Keratinocyte (primary cell): ENCODE results near the gene FHIT. TPM values are rescaled to one million over a fixed set of nuclear protein-coding genes. Genes with fewer than 3 reads are reported as not detected.

ENCODE experiments used
- DNase-seq: peaks from one replicate; pipeline ENCODE4 v3.0.0-alpha.2; 2011; ENCODE audit warnings: low read depth, missing footprints, low spot score
- FAIRE-seq: peaks from 2 replicates; lab custom pipeline; 2011; peaks lifted over from hg19 to GRCh38; lab: Jason Lieb, UNC
- H2AFZ ChIP-seq: 2 replicates; pipeline ENCODE4 v1.6.0; 2012; ENCODE audit warnings: low read length, control low read depth, inconsistent platforms; ENCODE audit not compliant: control insufficient read depth
- H3K27ac ChIP-seq: 2 replicates; pipeline ENCODE4 v1.5.1; 2011; ENCODE audit warnings: low read length; ENCODE audit not compliant: control insufficient read depth, insufficient read depth
- H3K27me3 ChIP-seq: 3 replicates; pipeline ENCODE4 v1.6.0; 2011; ENCODE audit warnings: low read length; ENCODE audit not compliant: control insufficient read depth, insufficient read depth; ENCODE audit errors: extremely low read depth
- H3K36me3 ChIP-seq, 2 experiments: 2 replicates in 1 of 2; 3 replicates in 1 of 2; pipeline ENCODE4 v1.5.1; 2011; ENCODE audit warnings: low read length in 2 of 2, mild to moderate bottlenecking in 1 of 2; ENCODE audit not compliant: control insufficient read depth in 2 of 2, insufficient read depth in 2 of 2; ENCODE audit errors: extremely low read depth in 1 of 2
- H3K4me1 ChIP-seq: 3 replicates; pipeline ENCODE4 v1.5.1; 2011; ENCODE audit warnings: low read length; ENCODE audit not compliant: control insufficient read depth, insufficient read depth; ENCODE audit errors: extremely low read depth
- H3K4me2 ChIP-seq: 3 replicates; pipeline ENCODE4 v1.6.0; 2011; ENCODE audit warnings: low read depth, low read length; ENCODE audit not compliant: control insufficient read depth, insufficient read depth; ENCODE audit errors: extremely low read depth
- H3K4me3 ChIP-seq, 3 experiments: fragments of 200-600 bp in 1 of 3; sonication (generic) in 1 of 3; 2 replicates in 2 of 3; 3 replicates in 1 of 3; pipeline ENCODE4 v1.5.1; 2011 to 2016; ENCODE audit warnings: low read length in 3 of 3, mild to moderate bottlenecking in 3 of 3, control low read depth in 2 of 3, inconsistent platforms in 1 of 3, low read depth in 1 of 3, mixed read lengths in 1 of 3, mixed run types in 1 of 3, moderate library complexity in 1 of 3; ENCODE audit not compliant: control insufficient read depth in 2 of 3, insufficient read depth in 2 of 3; ENCODE audit errors: extremely low read depth in 1 of 3
- H3K79me2 ChIP-seq: 2 replicates; pipeline ENCODE4 v1.6.0; 2012; ENCODE audit warnings: low read length; ENCODE audit not compliant: control insufficient read depth, insufficient read depth
- H3K9ac ChIP-seq: 3 replicates; pipeline ENCODE4 v1.6.0; 2011; ENCODE audit warnings: low read length; ENCODE audit not compliant: control insufficient read depth, insufficient read depth; ENCODE audit errors: extremely low read depth
- H3K9me1 ChIP-seq: 3 replicates; pipeline ENCODE4 v1.6.0; 2011; ENCODE audit warnings: low read length; ENCODE audit not compliant: control insufficient read depth, insufficient read depth; ENCODE audit errors: extremely low read depth
- H3K9me3 ChIP-seq: 2 replicates; pipeline ENCODE4 v1.5.1; 2012; ENCODE audit warnings: low read depth, low read length; ENCODE audit not compliant: control insufficient read depth
- H4K20me1 ChIP-seq: 3 replicates; pipeline ENCODE4 v1.6.0; 2011; ENCODE audit warnings: low read length; ENCODE audit not compliant: control insufficient read depth, insufficient read depth; ENCODE audit errors: extremely low read depth
- EZH2 ChIP-seq: IDR thresholded peaks from one replicate; pipeline ENCODE4 v1.6.1; 2012; ENCODE audit warnings: inconsistent platforms, mild to moderate bottlenecking, low read length, moderate library complexity
- dilution Hi-C: fragments of 300-500 bp; cut with MboI; formaldehyde crosslinking; loops from one replicate; pipeline ENCODE4 v1.7.0; 2020; ENCODE audit warnings: low sequenced_read_pairs; ENCODE audit not compliant: extremely low pct_ligation_motif_present
- polyA plus RNA-seq, 5 experiments: library from polyadenylated mRNA; depleted of rRNA in 3 of 5; stranded (reverse) in 3 of 5; stranded (forward) in 1 of 5; unstranded in 1 of 5; fragments of >200 nt; gene quantifications; 1 replicate in 1 of 5; 2 replicates in 3 of 5; 3 replicates in 1 of 5; pipeline versions ENCODE4 v1.2.1 to v1.2.3, GENCODE V29; 2011 to 2012; ENCODE audit warnings: missing spikeins in 2 of 5, low read depth in 1 of 5, low replicate concordance in 1 of 5
- TF ChIP-seq, protein P1 (sequence below), 3 experiments: IDR thresholded peaks in 1 of 3; conservative IDR thresholded peaks in 1 of 3; optimal IDR thresholded peaks in 1 of 3; 2 replicates in 2 of 3; 3 replicates in 1 of 3; pipeline versions ENCODE3 to v1.5.1; 2011; ENCODE audit warnings: low read length in 3 of 3, mild to moderate bottlenecking in 3 of 3, moderate library complexity in 2 of 3, control low read depth in 1 of 3, inconsistent platforms in 1 of 3; ENCODE audit not compliant: insufficient read depth in 2 of 3; ENCODE audit errors: extremely low read depth in 1 of 3

The FHIT gene
- polyA plus RNA-seq, 1 donor (not counting 4 experiments of a cell fraction or from before 2014, with no cell fraction given) = 2.2 TPM

DNA sequence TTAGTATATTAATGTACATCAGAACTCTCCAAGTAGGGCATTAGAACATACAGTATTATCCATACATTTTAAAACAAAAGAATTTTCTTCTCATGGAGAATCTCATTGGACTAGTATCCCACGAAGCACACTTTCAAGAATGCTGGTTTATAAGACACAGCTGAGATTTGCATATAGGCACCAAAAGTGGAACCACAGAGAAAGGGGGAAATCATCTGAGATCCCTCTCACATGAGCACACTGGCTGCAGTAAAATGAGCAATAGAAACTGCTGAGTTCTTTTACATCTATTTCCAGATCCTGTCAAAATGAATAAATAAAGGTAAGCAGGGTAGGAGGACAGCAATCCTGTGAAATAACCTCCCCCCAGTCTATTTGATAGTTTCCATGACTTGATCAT is 665.3 kb downstream of the FHIT start:
- no peak for TF ChIP-seq EZH2
- TF ChIP-seq, protein P1, sequence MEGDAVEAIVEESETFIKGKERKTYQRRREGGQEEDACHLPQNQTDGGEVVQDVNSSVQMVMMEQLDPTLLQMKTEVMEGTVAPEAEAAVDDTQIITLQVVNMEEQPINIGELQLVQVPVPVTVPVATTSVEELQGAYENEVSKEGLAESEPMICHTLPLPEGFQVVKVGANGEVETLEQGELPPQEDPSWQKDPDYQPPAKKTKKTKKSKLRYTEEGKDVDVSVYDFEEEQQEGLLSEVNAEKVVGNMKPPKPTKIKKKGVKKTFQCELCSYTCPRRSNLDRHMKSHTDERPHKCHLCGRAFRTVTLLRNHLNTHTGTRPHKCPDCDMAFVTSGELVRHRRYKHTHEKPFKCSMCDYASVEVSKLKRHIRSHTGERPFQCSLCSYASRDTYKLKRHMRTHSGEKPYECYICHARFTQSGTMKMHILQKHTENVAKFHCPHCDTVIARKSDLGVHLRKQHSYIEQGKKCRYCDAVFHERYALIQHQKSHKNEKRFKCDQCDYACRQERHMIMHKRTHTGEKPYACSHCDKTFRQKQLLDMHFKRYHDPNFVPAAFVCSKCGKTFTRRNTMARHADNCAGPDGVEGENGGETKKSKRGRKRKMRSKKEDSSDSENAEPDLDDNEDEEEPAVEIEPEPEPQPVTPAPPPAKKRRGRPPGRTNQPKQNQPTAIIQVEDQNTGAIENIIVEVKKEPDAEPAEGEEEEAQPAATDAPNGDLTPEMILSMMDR (optimal IDR thresholded peaks at IDR 0.05 in 1 of 3, IDR thresholded peaks at IDR 0.05 in 1 of 3, conservative IDR thresholded peaks at IDR 0.05 in 1 of 3; ENCODE audit: extremely low read depth in 1 of 3, insufficient read depth in 2 of 3, low read length in 3 of 3) = no peak
- Histone ChIP-seq H3K79me2 (no peaks in the 10 kb centered on the region), H4K20me1 (no peaks in the 10 kb centered on the region), H3K4me1 (peaks cover 13% of the 10 kb centered on the region), H3K4me3 (no peak overlapping the region), H3K27me3 (no peaks in the 10 kb centered on the region), H3K27ac (no peak overlapping the region), H3K9me1 (no peaks in the 10 kb centered on the region), H3K9me3 (no peaks in the 10 kb centered on the region), H3K4me2 (no peak overlapping the region), H2AFZ (no peak overlapping the region), H3K9ac (no peak overlapping the region), H3K36me3 (no peaks in the 10 kb centered on the region)
- dilution Hi-C loops = no loop called here
- DNase-seq (no peak), FAIRE-seq (no peak)

DNA sequence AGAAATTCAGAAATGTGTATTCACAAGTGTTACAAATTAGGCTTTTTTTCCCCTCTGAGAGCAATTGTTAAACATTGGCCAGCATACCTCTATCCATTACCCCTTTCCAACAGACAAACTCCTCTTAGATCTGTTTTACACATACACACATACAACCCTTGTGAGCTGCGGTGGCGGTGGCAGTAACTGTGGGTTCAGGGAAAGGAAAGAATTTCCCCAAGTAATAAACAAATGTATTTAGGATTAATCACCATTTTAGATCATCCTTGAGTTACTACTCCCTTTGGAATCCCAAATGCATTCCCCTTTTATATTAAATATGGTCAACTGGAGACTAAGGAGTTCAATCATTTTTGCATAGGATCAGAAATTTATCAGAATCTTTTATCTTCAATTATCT is 667.0 kb downstream of the FHIT start:
- dilution Hi-C loops = no loop called here
- Histone ChIP-seq H3K9me3 (no peaks in the 10 kb centered on the region), H3K9me1 (no peaks in the 10 kb centered on the region), H3K27me3 (no peaks in the 10 kb centered on the region), H3K4me1 (peaks cover 15% of the 10 kb centered on the region), H3K9ac (no peak overlapping the region), H3K27ac (no peak overlapping the region), H3K4me2 (no peak overlapping the region), H3K36me3 (no peaks in the 10 kb centered on the region), H2AFZ (no peak overlapping the region), H3K4me3 (no peak overlapping the region), H3K79me2 (no peaks in the 10 kb centered on the region), H4K20me1 (no peaks in the 10 kb centered on the region)
- TF ChIP-seq, protein P1 (optimal IDR thresholded peaks at IDR 0.05 in 1 of 3, IDR thresholded peaks at IDR 0.05 in 1 of 3, conservative IDR thresholded peaks at IDR 0.05 in 1 of 3; ENCODE audit: extremely low read depth in 1 of 3, insufficient read depth in 2 of 3, low read length in 3 of 3) = no peak
- no peak for TF ChIP-seq EZH2
- FAIRE-seq (no peak), DNase-seq (no peak)
